Kidney (tissue), 14 donors: ENCODE data around the gene CATSPERD. TPM values are rescaled to one million over a fixed set of nuclear protein-coding genes. Genes with fewer than 3 reads are reported as not detected.

Experiments used
- DNase-seq, 5 donors: peaks; one replicate each; pipeline ENCODE4 v3.0.0-alpha.2; 2013 to 2020
- FAIRE-seq: peaks from 2 replicates; lab custom pipeline; 2012; peaks lifted over from hg19 to GRCh38; lab: Jason Lieb, UNC
- H3K27ac ChIP-seq, 2 donors: one replicate each; pipeline ENCODE4 v1.7.0; 2013; ENCODE audit warnings: low read depth in 2 of 2, low read length in 2 of 2, inconsistent platforms in 1 of 2
- H3K27me3 ChIP-seq: one replicate; pipeline ENCODE4 v1.7.1; 2013; ENCODE audit warnings: low read length, inconsistent platforms; ENCODE audit not compliant: control insufficient read depth, insufficient read depth
- H3K36me3 ChIP-seq, 3 donors: one replicate each; pipeline versions ENCODE4 v1.7.0 to v1.7.1; 2013; ENCODE audit warnings: low read length in 3 of 3, control low read depth in 1 of 3, inconsistent platforms in 1 of 3; ENCODE audit not compliant: insufficient read depth in 3 of 3, control insufficient read depth in 2 of 3
- H3K4me1 ChIP-seq, 3 donors: one replicate each; pipeline versions ENCODE4 v1.7.0 to v1.7.1; 2013; ENCODE audit warnings: low read length in 3 of 3, inconsistent platforms in 1 of 3, low read depth in 1 of 3; ENCODE audit not compliant: control insufficient read depth in 2 of 3, insufficient read depth in 2 of 3
- H3K4me3 ChIP-seq, 3 donors: one replicate each; pipeline versions ENCODE4 v1.7.0 to v1.8.1; 2013; ENCODE audit warnings: low read length in 3 of 3, control low read depth in 1 of 3, inconsistent platforms in 1 of 3
- H3K9ac ChIP-seq, 3 donors: one replicate each; pipeline versions ENCODE4 v1.7.0 to v1.7.1; 2013; ENCODE audit warnings: low read length in 3 of 3, control low read depth in 1 of 3, inconsistent platforms in 1 of 3
- H3K9me3 ChIP-seq, 3 donors: one replicate each; pipeline versions ENCODE4 v1.7.0 to v1.7.1; 2013; ENCODE audit warnings: low read length in 3 of 3, control low read depth in 1 of 3, inconsistent platforms in 1 of 3; ENCODE audit not compliant: control insufficient read depth in 2 of 3, insufficient read depth in 1 of 3
- intact Hi-C: fragments of 100-400 bp; cut with DNase I; formaldehyde crosslinking; loops from one replicate; pipeline ENCODE4 v1.11.1; 2022
- polyA plus RNA-seq: library from polyadenylated mRNA; stranded (reverse); fragments of 350-450 nt; fragmentation: Illumina TruSeq; extraction: RNeasy Lipid Tissue Mini Kit (QIAGEN cat#74804); gene quantifications from one replicate; pipeline ENCODE4 v1.2.3, GENCODE V29; 2014; ENCODE audit warnings: low read depth, low replicate concordance; ENCODE audit not compliant: insufficient read depth
- total RNA-seq: library from RNA; stranded (reverse); fragmentation: NEBNext Ultra II Directional; extraction: Animal tissue kit (Norgen Biotek cat#: 25700); gene quantifications from one replicate; pipeline ENCODE4 v1.2.1, GENCODE V29; 2021
- TF ChIP-seq, protein P1 (sequence below): IDR thresholded peaks from 3 replicates; pipeline ENCODE4 v1.5.1; 2012; ENCODE audit warnings: mild to moderate bottlenecking, moderate library complexity, borderline replicate concordance; ENCODE audit not compliant: insufficient read depth; ENCODE audit errors: extremely low read depth
- donor health status: control.
- donor health status: control.
- donor health status: control.
- donor health status: control.
- donor health status: control.
- donor health status: DM: yes; HTN: yes; CAD: no.
- donor health status: Normal renal cell carcinoma (clear cell type).

CATSPERD gene
- total and polyA plus RNA-seq, 2 donors from 2014 or later = not detected

DNA sequence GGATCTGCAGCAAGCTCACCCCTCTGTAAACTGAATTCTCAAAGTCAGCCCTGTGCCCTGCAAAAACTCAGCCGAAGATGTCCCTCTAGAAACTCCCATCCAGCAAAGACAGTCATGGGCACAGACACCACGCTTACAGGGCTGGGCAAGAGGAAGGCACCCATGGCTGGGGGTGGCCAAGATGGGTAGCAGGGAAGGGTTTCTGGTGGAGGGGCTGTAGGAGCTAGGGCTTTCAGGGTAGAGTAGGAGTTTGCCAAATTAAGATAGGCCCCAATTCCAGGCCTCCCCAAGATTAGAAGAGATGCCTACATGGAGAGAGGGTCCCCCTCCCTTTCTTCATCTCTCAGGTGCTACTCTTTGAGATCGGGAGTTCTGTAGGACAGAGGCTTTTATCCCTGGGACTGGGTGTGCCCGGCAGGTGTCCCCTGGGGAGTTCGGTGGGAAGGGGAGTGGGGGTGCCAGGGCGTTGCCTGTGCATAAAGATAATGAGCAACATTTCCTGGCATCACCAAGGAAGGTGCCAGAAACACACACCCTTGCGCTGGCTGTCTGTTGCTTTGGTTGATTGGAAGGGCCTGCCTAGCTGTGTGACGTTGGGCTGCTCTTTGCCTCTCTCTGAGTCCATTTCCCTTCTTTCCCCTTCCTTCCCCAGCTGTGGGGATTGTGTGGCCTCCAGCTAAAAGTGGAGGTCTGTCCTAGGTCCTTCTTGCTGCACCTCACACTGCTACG, 93.8 kb downstream of the CATSPERD start:
- intact Hi-C loops = no loop called here
- no peak overlapping the region for H3K27ac ChIP-seq
- no peaks in the 10 kb centered on the region for H3K9me3 ChIP-seq
- H3K4me3 ChIP-seq = no peak overlapping the region
- H3K36me3 ChIP-seq = no peaks in the 10 kb centered on the region
- FAIRE-seq (no peak), DNase-seq (no peak)
- no peaks in the 10 kb centered on the region for H3K4me1 ChIP-seq
- TF ChIP-seq, protein P1, sequence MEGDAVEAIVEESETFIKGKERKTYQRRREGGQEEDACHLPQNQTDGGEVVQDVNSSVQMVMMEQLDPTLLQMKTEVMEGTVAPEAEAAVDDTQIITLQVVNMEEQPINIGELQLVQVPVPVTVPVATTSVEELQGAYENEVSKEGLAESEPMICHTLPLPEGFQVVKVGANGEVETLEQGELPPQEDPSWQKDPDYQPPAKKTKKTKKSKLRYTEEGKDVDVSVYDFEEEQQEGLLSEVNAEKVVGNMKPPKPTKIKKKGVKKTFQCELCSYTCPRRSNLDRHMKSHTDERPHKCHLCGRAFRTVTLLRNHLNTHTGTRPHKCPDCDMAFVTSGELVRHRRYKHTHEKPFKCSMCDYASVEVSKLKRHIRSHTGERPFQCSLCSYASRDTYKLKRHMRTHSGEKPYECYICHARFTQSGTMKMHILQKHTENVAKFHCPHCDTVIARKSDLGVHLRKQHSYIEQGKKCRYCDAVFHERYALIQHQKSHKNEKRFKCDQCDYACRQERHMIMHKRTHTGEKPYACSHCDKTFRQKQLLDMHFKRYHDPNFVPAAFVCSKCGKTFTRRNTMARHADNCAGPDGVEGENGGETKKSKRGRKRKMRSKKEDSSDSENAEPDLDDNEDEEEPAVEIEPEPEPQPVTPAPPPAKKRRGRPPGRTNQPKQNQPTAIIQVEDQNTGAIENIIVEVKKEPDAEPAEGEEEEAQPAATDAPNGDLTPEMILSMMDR = no peak
- no peak overlapping the region for H3K9ac ChIP-seq
- no peaks in the 10 kb centered on the region for H3K27me3 ChIP-seq

DNA sequence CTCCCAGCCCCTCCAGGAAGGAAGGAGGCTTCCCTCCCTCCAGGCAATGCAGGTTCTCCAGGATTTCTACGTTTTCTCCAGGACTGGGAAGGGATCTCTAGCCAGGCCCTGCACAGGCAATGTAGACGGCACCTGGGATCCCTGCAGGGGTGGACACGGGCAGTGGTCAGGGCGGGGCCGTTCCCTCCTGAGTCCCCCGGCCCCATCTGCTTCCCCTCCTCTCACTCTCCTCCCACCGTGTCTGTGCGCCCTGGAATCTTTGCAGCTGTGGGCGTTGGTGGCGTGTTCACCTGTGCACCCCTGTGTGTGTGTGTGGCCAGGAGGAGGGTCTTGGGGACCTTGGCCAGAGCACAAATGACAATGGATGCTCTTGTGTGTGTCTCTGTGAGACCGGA, 94.4 kb downstream of the CATSPERD start:
- Histone ChIP-seq H3K4me1 (no peaks in the 10 kb centered on the region), H3K4me3 (no peak overlapping the region), H3K9me3 (no peaks in the 10 kb centered on the region), H3K9ac (no peak overlapping the region), H3K27me3 (no peaks in the 10 kb centered on the region), H3K27ac (no peak overlapping the region), H3K36me3 (no peaks in the 10 kb centered on the region)
- no peak for FAIRE-seq
- intact Hi-C loops = no loop called here
- TF ChIP-seq, protein P1 = no peak
- no peak for DNase-seq

DNA sequence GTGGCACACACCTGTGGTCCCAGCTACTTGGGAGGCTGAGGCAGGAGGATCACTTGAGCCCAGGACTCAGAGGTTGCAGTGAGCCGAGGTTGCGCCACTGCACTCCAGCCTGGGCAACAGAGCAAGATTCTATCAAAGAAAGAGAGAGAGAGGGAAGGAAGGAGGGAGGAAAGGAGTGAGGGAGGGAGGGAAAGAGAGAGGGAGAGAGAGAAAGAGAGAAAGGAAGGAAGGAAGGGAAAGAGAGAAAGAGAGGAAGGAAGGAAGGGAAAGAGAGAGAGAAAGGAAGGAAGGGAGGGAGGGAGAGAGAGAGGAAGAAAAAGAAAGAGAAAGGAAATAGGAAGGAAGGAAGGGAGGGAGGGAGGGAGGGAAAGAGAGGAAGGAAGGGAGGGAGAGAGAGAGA, 96.8 kb downstream of the CATSPERD start:
- Histone ChIP-seq H3K36me3 (no peaks in the 10 kb centered on the region), H3K27me3 (no peaks in the 10 kb centered on the region), H3K4me1 (no peaks in the 10 kb centered on the region), H3K4me3 (no peak overlapping the region), H3K9ac (no peak overlapping the region), H3K9me3 (no peaks in the 10 kb centered on the region), H3K27ac (no peak overlapping the region)
- FAIRE-seq (no peak), DNase-seq (no peak)
- TF ChIP-seq, protein P1 = no peak
- intact Hi-C loops = no loop called here
